NCI-H510A treated with DMSO at 0.1 percent for 48 hours (cell line): ENCODE results near the gene AFG3L2.

Experiments used
- DNase-seq: peaks from one replicate; lab custom pipeline; 2025; lab: John Stamatoyannopoulos, UW

Gene AFG3L2

DNA sequence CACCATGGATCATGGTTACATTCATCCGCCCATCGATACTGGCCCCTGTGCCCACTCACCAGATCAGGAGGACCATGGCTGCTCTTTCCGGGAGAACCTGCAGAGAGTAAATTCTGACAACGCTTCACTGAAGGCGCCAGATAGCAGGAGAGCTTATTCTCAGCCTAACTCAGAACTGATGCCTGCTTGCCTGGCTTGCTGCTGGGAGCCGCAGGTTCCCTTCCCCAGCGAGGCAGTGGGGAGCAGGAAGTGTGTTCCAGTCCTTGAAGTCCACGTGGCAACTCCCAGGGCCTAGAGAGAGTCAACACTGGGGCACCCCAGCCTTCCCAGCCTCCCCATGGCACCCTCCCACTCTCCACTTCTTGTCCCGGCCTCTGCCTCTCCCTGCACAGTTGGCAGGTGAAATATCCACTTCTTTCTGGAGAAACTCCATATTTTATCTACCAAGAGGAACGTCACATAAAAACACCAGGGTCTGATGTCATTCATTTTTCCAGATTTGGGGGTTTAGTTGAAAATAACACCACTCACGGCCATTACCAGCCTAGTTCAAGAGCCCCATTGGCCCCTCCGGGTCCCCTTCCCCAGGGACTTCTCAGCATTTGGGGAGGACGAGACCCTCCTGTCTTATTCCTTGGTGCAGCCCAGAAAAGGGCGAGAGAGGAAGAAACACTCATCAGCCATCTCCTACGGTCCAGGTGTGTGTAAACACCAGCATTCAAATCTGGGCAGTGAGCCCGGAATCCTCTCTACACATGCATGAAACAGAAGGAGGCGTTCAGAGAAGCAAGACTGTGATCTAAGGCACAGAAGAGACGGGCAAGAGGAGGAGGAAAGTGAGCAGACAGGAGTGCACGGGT lies 72.4 kb downstream of the AFG3L2 start:
- no peak for DNase-seq

GRCh38 chr18:12302391-12303147 lies 74.5 kb downstream of the AFG3L2 start:
- no peak for DNase-seq

DNA sequence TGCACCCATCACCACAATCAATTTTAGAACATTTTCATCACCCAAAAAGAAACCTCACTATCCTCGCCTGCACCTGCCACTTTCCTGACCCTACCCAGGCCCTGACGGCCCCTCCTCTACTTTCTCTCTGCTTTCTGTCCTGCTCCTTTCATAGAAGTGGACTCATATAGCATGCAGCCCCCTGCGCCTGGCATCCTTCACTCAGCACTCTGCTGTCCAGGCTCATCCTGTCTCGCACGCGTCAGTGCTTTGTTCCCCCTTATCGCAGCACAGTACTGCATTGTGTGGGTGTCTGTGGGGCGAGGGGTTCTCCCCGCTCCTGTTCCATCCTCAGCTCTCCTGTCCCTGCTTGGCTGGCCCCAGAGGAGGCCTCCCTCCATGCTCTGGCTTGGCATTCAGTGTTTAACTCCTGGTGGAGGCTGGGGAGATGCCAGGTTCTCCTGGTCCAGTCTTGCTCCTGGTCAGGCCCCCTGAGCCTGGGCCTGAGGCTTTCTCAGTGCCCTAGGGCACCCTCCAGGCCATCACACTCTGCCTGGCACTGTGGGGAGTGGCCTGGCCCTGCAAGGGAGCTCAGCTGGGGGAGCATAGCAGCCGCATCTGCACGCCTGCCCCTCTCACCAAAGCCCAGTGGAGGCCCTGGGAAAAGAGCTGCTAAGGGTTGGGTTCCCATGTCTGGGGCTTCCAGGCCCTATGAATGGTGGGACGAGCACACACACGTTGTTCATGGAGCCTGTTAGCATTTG lies 75.6 kb downstream of the AFG3L2 start:
- DNase-seq, result no peak

DNA sequence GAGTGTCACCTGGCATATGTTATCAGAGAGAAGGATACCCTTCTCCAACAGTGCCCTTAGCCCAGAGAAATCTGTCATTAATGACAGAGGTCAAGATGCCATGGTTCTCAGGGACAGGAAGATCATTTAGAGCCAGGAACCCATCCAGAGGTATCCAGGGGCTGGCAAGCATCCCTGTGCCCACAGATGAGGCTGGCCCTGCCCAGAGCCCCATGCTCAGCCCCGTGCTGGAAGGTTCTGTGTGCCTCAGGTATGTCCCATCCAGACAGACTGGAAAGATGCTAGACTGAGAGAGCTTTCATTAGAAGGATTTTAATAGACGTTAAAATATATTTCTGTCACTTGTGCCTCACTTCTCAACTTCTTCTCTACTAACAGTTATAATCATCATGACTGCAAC lies 77.2 kb downstream of the AFG3L2 start:
- no peak for DNase-seq

DNA sequence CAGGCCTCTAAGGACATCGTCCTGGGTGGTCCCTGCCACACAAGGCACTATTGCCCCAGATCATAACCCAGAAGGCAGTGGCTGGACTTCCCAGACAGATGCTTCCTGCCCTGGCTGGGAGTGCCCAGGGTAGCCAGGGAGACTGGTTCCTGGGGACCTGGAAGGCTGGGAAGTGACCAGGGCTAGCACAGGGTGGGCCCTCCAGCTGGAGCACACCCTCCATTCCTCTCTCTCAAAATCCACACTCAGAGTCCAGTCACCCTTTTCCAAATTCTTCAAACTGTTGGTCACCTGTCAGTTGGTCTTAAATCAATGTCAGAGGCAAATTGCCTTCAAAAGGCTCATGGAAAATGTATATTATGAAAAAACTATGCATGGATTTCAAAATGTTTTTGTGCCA lies 80.6 kb downstream of the AFG3L2 start:
- no peak for DNase-seq

DNA sequence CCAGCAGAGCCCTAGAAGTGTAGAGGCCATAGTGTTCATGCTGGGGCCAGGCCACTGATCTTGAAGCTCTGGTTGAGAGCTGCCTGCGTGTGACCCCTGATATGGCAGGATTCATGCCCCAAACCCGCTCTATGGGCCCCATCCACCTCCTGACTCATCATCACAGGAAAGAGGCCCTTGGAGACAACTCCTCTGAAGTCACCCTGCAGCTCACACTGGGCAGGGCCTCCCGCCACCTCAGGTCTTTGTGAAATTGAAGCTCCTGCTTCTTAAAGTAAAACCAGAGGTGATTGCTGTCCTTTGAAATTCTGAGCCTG lies 81.0 kb downstream of the AFG3L2 start:
- DNase-seq, result no peak

- no peak for DNase-seq
Measured at GRCh38 chr18:12295389-12296086, 81.5 kb downstream of the AFG3L2 start.

GRCh38 chr18:12293831-12294230 lies 83.2 kb downstream of the AFG3L2 start:
- DNase-seq, result no peak

DNA sequence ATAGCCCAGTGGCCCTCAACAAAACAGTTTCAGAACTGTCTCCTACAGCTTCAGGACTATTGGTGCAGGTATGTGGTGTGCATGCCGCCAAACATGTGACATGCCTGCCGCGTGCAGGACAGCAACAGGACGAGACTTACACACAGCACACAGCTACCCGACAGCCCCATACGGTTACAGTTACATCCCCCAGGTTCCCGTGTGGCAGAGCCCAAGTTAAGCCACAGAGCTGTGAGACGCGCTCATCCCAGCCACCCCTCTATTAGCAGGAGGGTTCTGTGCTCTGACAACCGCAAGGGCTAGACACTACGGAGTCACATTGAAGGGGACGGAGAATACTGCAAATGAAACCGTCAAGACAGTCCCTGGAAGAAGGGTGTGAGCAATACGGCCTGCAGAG lies 85.3 kb downstream of the AFG3L2 start:
- DNase-seq, result no peak

DNA sequence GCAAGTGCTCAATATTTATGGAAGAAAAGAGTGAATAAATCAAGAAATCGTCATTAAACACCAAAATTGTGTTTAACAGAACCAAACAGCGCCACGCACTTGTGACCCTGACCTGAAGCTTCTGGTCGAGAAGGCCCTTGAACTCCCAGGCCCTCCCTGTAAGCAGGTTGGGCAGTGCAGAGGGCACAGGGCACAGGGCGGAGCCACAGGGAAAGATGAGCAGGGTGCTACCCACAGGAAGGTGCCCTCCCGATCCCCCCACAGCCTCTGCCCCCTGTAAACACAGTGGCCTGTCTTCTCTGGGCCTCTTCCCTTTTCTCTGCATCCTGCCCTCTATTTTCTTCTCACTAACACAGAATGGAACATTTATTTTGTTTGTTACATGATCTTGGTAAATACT lies 85.9 kb downstream of the AFG3L2 start:
- no peak for DNase-seq

DNA sequence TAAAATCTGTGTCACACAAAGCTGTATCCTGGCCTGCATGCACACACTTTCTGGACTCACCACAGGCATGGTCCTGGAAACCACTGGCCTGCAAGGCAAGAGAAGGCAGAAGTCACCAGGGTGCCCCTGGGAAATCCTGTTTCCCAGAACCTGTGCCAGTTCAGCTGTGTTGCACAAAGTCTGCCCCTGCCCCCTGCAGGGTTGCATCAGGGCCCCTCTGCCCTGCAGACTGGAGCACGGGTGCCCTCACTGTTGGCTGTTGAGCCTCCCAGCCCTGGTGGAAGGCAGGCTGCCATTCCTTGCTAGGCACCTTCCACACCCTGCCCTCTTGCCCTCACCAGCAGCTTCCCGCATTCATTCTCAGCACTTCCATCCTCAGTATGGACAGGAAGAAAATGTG lies 86.9 kb downstream of the AFG3L2 start:
- DNase-seq, result no peak

- DNase-seq, result no peak
Measured at GRCh38 chr18:12288403-12288755, 88.6 kb downstream of the AFG3L2 start.

DNA sequence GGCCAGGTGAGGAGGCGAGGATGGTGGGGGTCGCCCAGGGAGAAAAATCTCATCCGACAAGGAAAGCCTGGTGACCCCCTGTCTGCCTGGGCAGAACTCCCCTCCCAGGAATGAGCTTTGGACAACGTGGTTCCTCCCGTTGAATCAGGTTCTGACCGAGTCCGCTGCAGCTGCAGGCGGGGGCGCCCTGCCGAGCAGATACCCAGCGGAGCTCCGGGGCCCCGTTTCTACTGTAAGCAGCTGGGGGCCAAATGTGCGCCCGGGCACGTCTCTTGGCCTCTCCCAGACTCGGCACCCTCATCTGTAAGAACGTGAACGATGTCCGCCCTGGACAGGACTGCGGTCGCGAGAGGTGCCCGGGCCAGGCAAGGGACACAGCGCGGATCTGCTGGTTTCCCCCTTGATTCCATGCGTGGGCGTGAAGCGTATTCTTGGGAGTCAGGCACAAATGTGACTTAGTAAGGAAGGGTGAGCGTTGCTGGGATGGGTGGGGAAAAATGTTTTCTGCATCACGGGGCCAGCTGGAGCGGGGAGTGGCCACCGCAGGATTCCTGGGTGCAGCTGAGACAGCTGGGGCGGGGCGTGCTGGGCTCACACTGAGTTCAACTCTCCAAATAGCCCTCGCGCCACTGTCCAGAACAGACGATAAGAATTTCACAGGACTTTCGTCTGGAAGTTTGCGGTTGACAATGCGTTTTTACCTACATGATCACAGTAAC lies 89.2 kb downstream of the AFG3L2 start:
- DNase-seq, result peak; percentile 8

- no peak for DNase-seq
Measured at GRCh38 chr18:12287131-12287681, 89.8 kb downstream of the AFG3L2 start.

DNA sequence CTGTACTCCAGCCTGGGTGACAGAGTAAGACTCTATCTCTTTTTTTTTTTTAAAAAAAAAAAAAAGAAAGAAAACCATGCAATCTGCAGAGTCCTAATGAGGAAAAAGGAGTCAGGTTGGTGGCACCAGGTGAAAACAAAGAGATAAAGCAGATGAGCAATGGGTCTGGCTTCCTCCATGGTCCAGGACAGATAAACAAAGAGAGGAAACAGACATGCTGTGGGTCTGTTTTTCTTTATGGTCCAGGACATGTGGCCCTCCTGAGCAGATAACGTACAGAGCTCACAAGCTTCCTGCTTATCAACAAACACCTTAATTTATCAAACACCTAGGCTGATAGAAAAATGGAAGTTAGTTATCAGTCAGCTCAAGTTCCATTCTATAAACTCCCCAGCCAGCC lies 93.4 kb downstream of the AFG3L2 start:
- no peak for DNase-seq

DNA sequence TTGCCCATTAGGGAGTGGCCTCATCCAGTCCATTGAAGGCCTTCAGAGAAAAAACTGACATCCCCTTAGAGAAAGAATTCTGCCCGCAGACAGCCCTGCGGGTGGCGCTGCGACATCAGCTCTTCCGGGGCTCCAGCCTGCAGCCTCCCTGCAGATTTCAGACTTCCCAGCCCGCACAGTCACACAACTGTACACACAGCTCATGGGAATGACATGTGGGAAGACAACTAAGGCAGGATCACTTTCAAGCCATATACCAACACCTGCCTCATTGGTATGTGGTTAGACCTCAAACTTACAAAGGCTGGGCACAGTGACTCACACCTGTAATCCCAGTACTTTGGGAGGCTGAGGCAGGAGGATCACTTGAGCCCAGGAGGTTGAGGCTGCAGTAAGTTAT lies 93.8 kb downstream of the AFG3L2 start:
- DNase-seq, result no peak

GRCh38 chr18:12282442-12283039 lies 94.5 kb downstream of the AFG3L2 start:
- DNase-seq, result no peak

DNA sequence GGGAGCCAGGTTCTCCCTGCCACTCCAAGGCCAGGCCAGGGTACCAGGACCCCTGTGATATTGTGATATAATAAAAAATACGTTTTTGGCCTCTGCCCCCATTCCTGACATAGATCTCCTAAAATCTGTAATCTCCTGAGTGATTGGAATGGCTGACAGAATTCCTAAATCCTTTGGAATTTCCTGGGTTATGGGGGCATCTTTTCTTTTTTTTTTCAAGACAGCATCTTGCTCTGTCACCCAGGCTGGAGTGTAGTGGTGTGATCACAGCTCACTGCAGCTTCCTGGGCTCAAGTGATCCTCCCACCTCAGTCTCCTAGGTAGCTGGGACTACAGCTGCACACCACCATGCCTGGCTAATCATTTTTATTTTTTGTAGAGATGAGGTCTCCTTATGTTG lies 95.2 kb downstream of the AFG3L2 start:
- DNase-seq, result no peak

- DNase-seq, result no peak
Measured at GRCh38 chr18:12279781-12280531, 97.1 kb downstream of the AFG3L2 start.
